ENCODE results near the gene CELA2A. TPM values are rescaled to one million over a fixed set of nuclear protein-coding genes. Genes with fewer than 3 reads are reported as not detected.
A peak's percentile ranks its signal among the peaks of the same experiment; 100 is the strongest.
"Not testable (repeated sequence)": the region's sequence is repeated elsewhere in the genome, so short reads cannot be mapped to it uniquely, and the experiment has no call there.

The CELA2A gene
- polyA plus RNA-seq, 10 donors = 0.20 to 0.80 (median 0.49) TPM; not detected in 4

DNA sequence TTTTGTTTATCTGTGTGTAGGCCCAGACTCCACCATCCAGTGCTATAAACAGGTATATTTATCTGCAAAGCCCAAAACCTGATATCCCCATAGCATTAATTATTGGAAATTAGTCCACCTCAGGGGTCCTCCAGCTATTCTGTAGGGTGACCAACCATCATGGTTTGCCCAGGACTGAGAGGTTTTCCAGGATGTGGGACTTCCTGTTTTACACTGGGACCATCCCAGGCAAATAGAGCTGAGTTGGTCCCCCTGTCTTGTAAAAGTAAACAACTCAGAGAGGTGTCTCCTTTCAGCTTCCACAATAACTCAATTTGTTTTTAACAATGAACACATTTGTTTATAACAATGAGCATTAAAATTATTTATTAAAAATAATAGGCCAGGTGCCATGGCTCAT is 11.6 kb downstream of the CELA2A start:
- no peak for DNase-seq

DNA sequence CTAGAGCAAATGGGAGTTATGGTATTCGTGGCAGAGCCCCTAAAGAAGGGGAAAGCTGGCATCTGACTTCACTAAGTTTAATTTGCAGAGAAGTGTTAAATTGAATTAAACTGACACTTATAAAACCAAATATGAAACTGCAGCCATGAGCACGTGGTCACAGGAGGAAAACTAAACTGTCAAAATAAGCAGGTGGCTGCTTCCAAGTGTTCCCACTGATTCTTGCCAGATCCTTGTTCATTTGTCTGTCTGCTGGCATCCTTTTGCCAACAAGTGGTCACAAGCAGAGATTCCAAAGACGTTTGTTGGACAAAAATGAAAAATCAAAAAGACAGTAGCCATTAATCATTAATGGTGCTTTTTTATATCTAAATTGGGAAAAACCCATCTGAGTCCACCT is 12.8 kb downstream of the CELA2A start:
- no peak for DNase-seq

DNA sequence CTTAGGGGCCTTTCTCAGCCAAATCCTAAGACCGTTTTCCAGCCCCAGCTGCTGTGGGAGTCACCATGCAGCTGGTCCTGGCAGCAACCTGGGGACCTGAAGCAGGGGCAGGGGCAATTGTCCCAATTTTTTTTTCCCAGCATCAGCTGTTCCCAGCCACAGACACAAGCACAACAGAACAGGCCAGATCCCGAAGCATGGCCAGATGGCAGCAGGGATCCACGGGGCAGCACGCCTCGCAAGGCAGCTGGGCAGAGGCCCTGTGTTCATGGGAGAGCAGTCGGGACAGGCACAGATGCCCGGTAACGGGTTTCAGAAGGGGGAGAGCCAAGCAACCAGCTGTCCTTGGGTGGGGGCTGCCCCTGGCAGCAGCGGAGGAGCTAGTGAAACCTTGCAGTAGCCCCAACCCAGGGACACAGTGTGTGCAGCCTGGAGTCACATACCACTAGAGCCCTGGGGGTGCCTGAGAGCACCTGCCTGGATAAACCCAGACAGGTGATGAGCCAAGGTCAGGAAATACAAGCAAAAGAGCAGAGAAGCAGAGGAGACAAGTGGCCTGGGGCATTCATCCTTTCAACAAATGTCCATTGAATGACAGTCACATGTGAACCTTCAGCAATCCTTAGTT is 13.4 kb downstream of the CELA2A start:
- DNase-seq = peak; percentile 59 to 76 (median 62)

DNA sequence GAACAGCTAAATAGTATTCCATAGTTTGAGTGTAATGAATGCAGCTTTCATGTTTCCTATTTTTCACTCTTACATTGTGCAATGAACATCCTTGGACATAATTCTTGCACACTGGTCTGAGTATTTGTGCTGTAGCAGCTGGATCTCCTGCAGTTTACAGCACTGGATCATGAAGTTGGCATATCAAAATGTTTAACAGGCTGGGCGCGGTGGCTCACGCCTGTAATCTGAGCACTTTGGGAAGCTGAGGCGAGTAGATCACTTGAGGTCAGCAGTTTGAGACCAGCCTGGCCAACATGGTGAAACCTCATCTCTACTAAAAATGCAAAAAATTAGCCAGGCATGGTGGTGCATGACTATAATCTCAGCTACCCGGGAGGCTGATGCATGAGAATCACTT is 14.5 kb downstream of the CELA2A start:
- not testable (repeated sequence) for DNase-seq

DNA sequence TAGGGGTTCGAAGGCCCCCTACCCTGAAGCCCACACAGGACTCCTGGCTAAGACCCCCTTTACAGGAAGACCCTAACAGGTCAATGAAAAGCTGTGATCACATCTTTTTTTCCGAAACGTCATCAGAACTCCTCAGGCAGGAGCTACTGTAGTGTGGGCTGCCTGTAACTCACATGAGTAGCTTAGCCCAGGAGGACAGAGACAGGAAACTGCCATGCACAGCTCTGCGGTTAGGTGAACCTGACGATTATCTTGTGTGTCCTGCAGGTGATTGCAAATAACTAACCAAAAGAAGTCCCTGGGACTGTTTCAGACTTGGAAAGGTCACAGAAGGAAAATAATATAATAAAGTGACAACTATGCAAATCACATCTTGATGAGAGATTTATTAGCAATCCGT is 15.2 kb downstream of the CELA2A start:
- not testable (repeated sequence) for DNase-seq

DNA sequence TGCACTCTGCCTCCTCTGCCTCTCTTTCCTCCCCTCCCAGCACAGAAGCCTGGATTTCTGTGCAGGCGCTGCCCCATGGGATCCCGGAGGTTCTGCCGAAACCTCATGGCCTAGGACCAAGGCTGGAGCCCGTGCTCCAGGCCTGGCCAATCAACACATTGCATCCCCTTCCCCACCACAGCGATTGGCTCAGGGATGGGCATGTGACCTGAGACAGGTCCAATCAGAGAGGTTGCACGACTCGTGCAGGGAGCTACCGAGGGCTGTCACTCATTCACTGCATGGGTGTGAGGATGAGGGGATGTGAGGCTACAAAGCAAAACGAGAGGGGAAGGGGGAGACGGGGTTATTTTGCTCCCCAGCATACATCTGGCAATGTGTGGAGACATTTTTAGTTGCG is 16.1 kb downstream of the CELA2A start:
- DNase-seq = no peak

DNA sequence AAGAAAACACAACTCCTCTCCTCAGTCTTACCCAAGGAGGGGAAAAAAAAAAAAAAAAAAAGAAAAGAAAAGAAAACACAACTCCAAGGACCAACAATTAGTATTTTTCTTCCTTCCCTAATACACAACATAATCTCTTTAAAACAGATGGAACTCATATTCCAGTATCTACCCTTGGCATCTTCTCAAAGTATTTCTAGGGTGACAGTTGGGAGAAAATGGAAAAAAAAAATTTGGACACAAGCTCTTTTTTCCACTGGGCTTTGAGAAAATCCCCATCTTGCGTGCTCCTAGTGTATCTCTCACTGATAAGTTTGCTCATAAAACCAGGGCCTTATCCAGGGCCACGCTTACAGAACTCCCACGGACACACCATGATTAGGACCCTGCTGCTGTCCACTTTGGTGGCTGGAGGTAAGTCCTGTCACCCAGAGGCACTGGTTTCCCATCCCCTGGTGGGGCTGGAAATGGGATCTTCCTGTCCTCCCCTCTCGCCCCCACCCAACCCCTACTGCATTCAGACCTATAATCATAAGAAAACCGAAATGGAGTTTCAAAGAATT is 19.3 kb downstream of the CELA2A start, which contains the start of gene CELA2B:
Gene CELA2B, plus strand, starts transcription at position 353 of the 563 bp plus-strand sequence. Its CDS starts 22 bp downstream, at position 375.
- peak in 1 of 3 donors; percentile 23 for DNase-seq

DNA sequence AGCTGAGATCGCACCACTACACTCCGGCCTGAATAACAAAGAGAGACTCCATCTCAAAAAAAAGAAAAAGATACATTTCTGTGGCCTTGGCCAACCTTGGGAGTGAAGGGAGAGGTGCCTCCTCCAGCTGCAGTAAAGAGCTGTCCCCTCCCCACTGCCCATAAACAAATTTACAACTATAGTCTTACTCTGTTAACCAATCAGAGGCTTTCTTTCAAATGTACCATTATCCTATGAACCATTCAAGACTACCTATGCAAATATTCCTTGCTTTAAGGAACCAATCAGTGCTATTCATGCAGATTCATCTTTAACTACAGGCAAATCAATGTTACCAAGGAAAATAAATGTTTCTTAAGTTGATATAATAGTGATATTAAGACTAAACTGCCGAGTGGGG is 20.4 kb downstream of the CELA2A start:
- DNase-seq = no peak

DNA sequence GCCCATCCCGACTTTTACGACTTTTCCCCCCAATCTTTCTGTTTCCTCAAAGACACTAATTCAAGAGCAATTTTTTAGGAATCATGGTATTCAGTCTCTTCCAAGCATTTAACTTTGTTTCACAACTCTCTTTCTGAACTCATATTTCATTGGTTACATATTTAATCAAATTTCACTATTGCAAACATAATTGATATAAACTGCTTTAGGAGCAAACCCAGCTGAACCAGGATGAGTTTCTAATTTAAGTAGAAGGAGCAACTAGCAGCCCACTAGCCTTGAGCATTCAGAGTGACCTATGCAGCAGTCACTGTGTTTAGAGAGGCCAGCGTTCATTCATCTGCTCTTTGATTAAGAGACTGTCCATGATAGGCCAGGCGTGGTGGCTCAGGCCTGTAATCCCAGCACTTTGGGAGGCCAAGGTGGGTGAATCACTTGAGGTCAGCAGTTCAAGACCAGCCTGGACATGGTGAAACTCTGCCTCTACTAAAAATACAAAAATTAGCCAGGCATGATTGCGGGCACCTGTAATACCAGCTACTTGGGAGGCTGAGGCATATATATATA is 21.2 kb downstream of the CELA2A start:
- DNase-seq = no peak

DNA sequence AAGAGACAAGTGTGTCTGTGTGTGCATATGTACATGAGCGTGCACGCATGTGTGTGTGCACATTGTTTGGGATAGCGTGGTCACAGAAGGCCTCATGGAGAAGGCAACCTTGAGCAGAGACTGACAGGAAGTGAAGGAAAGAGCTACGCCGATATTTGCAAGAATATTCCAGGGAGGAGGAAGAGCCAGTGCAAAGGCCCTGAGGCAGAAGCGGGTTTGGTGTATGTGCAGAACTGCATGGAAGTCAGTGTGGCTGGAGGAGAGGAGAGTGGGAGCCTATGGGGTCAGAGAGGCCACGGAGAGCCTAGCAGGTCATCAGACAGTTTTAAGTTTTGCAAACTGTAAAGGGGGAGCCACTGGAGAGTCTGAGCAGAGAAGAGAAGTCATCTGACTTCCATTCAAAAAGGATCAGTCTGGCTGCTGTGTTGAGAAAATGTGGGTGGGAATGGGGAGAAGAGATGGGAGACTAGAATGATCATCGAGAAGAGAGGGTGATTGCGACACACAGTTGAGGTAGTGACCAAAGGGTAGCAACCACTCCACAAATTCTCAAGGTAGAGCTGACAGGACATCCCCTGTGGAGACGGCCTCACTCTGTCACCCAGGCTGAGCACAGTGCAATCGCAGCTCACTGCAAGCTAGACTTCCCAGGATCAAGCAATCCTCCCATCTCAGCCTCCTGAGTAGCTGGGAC is 23.3 kb downstream of the CELA2A start:
- no peak for DNase-seq

DNA sequence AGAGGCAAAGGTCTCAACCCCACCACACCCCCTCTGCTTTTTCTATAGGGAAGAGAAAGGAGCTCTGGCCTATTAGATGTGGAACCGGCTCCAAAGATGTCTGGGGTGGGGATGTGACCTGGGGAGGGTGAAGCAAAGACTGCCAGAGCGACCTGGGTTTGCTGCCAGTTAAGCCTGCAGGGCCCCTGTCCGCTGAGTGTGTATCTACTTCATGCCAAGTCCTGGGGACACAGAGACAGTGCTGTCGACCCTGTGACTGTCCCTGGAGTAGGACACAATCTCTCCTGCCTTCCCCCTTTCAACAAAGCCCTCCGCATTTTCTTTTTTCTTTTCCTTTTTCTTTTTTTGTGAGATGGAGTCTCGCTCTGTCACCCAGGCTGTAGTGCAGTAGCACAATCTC is 25.9 kb downstream of the CELA2A start:
- DNase-seq = not testable (repeated sequence)

DNA sequence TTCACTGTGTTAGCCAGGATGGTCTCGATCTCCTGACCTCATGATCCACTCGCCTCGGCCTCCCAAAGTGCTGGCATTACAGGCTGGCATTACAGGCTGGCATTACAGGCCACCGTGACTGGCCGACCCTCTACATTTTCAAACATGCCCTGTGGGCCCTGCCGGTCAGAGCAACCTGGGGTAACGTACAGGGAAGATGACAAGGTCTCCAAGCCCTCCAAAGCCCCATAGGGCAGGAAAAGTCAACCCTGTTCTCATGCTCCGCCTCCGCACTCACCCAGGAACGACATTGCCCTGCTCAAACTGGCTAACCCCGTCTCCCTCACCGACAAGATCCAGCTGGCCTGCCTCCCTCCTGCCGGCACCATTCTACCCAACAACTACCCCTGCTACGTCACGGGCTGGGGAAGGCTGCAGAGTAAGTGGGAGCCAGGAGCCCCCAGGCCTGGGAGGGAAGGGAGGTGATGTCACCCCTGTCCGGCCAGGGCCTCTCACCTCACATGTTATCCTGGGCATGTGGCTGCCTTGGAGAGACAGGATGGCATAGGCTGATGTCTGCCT is 26.5 kb downstream of the CELA2A start:
- not testable (repeated sequence) for DNase-seq

DNA sequence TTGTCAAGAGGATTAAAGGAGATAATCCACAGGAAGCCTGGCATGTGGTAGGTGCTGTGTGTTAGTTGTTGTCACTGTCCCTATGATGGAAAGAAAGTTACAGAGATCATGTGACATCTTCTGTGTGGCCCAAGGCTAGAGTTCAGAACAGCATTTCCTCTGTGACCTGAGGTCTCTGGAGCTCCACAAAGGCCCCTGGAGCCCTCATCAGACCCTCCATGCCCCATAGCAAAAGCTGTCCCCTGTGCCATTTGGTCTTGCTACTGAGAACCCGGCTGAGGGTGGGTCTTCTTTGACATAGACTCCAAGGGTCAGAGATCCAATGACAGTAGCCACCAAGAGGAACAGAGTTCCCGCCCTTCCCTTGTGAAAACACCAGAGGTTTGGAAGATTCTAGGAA is 27.4 kb downstream of the CELA2A start:
- DNase-seq = no peak

DNA sequence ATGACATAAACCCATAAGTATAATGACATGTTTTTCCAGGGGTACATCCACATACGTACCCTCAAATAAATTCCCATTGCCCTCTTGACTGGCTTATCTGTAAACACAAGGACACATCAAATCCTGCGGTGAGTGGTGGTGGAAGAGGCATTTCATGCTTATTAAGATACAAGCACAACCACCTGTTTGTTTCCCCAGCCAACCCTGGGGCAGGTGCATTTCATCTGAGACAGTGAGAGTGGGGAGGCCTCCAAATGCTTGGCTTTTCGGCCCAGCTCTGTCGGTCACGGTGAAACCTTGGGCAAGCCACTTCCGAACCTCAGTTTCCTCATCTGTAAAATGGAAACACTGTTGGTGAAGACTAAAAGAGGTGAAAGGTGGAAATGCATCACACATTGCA is 27.9 kb downstream of the CELA2A start:
- not testable (repeated sequence) for DNase-seq

DNA sequence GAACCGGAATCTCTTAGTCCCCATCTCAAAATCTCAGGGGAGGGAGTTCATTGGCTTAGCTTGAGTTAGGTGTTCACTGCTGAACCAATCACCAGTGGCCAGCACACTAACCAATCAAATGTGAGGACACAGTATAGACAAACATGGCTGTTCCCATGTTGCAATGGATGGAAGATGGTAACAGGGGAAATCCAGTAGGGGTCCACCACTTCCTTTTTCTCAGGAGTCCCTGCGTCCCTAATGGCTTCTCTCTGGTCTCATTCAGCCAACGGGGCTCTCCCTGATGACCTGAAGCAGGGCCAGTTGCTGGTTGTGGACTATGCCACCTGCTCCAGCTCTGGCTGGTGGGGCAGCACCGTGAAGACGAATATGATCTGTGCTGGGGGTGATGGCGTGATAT is 29.1 kb downstream of the CELA2A start:
- DNase-seq = no peak

DNA sequence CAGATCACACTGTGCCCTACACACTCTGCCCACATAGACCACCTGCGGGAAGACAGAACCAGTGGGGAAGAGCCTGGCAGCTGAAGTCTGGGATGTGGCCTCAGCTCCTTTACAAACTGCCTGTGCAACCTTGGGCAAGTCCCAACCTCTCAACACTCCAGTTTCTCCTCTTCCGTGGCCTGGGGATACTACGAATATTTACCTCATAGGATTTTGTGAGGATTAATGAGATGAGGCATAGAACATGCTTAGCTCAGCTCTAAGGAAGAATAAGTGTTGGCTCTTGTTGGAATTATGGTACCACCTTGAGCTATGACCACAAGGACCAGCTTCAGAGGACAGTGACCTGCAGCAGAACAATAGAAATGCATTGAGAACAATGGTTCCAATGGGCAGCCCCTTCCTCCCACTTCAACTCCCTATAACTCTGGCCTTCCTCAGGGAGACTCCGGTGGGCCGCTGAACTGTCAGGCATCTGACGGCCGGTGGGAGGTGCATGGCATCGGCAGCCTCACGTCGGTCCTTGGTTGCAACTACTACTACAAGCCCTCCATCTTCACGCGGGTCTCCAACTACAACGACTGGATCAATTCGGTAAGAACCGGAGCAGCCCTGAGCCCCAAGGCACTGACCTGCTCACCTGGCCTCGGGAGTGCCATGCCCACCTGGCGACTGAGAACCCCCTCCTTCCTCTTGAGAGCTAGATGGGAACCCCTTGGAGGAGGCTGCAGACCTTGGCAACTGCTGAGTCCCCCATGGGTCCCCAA is 30.5 kb downstream of the CELA2A start:
- DNase-seq = not testable (repeated sequence)

DNA sequence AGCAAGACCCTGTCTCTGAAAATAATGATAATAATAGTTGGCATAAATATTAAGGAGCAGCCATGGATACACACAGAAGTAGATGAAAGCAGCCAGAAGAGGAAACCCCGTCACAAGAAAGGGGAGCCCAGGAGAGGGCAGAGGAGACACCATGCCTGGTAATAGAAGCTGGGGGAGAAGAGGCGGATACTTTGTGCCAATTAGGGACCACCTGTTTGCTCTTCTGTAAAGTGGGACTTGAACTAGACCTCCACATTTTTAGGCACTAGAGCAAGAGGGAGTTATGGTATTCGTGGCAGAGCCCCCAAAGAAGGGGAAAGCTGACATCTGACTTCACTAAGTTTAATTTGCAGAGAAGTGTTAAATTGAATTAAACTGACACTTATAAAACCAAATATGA is 31.8 kb downstream of the CELA2A start:
- DNase-seq = no peak

DNA sequence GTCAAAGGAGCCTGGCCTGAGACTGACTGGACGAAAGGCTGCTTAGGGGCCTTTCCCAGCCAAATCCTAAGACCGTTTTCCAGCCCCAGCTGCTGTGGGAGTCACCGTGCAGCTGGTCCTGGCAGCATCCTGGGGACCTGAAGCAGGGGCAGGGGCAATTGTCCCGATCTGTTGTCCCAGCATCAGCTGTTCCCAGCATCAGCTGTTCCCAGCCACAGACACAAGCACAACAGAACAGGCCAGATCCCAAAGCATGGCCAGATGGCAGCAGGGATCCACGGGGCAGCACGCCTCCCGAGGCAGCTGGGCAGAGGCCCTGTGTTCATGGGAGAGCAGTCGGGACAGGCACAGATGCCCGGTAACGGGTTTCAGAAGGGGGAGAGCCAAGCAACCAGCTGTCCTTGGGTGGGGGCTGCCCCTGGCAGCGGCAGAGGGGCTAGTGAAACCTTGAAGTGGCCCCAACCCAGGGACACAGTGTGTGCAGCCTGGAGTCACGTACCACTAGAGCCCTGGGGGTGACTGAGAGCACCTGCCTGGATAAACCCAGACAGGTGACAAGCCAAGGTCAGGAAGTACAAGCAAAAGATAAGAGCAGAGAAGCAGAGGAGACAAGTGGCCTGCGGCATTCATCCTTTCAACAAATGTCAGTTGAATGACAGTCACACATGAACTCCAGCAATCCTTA is 32.7 kb downstream of the CELA2A start:
- DNase-seq = peak; percentile 69 to 81 (median 69)

DNA sequence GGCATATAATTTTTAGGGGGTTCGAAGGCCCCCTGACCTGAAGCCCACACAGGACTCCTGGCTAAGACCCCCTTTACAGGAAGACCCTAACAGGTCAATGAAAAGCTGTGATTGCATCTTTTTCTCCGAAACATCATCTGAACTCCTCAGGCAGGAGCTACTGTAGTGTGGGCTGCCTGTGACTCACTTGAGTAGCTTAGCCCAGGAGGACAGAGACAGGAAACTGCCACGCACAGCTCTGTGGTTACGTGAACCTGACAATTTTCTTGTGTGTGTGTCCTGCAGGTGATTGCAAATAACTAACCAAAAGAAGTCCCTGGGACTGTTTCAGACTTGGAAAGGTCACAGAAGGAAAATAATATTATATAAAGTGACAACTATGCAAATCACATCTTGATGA is 34.5 kb downstream of the CELA2A start:
- not testable (repeated sequence) for DNase-seq

DNA sequence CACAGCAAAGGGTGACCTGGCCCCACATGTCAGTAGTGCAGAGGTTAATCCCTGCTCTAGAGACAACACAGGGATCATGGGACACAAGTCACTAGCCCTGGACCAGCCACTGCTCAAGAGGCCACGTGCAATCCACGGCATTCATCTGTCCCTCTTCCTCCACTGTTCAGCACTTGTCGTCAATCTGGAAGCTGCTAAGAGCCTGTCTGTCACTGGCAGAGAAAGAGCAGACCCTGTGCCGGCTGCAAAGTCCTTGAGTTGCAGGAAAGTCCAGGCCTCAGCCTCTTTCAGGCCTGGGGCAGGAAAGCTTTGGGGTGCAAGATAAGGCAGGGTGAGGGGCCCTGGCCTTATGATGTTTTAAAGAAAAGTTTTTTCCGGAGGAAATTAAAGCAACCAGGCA is 36.1 kb downstream of the CELA2A start:
- DNase-seq = no peak

DNA sequence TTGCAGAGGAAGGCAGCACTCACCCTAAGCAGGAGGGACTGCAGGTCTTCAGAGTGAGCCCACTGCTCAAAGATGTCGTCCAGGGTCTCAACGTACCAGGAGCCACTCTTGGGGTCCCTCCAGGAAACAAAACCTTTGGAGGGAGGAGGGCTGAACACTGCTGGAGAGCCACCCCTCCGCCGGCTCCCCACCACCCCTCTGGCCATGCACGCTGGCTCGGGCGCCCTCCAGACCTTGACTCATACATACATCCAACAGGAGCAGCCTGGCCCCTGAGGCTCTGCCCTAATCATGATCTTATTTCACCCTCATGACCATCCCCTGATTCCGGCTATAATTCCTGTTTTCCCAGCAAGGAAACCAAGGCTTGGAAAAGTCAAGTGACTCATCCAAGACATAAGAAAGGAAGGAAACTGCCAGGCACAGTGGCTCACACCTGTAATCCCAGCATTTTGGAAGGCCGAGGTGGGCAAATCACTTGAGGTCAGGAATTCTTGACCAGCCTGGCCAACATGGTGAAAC is 37.4 kb downstream of the CELA2A start:
- DNase-seq = no peak
